GM19025 (cell line): Measurements from ENCODE around the gene RPS6KA2.
A peak's percentile ranks its signal among the peaks of the same experiment; 100 is the strongest.
"Not testable (repeated sequence)": the region's sequence is repeated elsewhere in the genome, so short reads cannot be mapped to it uniquely, and the experiment has no call there.

Experiments used
- ATAC-seq: cut with Tn5 transposase; IDR thresholded peaks from one replicate; pipeline ENCODE4 v1.9.1; 2021; ENCODE audit warnings: mild to moderate bottlenecking, low read depth, moderate library complexity; ENCODE audit not compliant: unreplicated experiment

The RPS6KA2 gene

GRCh38 chr6:166386111-166386510 lies 240.9 kb downstream of the RPS6KA2 start:
- ATAC-seq: no peak

- ATAC-seq: not testable (repeated sequence)
Measured at GRCh38 chr6:166383802-166384363, 243.2 kb downstream of the RPS6KA2 start.

DNA sequence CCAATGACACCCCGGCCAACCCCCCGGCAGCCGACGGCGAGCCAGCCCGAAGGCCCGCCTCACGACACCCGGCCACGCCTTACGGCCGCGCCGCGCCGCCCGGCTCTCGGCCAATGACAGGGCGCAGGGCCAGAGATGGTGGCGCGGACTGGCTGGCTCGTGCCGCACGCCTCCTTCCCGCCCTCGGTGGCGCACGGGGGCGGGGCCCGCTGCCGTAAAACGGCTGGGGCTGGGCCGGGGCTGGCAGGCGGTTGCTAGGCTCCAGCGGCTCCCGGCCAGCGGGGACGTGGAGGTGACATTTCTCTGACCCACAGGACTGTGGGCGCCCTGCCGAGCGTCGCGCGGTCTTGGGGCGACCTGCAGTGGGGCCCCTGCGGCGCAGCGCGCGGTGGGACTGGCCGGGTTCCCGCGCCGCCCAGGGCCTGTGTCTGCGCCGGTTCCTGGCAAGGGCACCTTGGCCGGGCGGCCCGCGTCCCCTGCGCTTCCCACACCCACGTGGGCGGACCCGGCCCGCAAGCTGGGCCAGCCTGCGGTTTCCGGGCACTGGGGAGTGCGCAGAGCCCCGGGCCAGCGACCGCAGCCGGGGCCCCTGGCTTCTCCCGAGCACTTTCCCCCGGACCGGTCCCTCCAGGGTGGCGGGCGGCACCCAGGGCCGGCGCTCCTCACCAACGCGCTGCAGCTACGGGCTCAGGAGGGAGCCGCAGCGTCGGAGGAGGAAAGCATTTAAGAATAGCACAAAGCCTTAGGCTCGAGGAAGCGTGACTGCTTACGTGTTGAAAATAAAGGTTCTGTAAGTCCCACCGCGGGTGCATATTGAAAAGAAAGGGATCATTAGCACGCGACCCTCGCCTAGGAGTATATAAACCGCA lies 243.9 kb downstream of the RPS6KA2 start, which contains the start of gene MPC1:
MPC1 (minus strand) TSS at position 8 of the 869 bp plus-strand sequence. CDS start 64 bp downstream, outside the sequence.
- ATAC-seq: peak; percentile 89

GRCh38 chr6:166382500-166382932 lies 244.5 kb downstream of the RPS6KA2 start:
- peak; percentile 7 for ATAC-seq

GRCh38 chr6:166381733-166382499 lies 245.1 kb downstream of the RPS6KA2 start:
- ATAC-seq: peak; percentile 38

DNA sequence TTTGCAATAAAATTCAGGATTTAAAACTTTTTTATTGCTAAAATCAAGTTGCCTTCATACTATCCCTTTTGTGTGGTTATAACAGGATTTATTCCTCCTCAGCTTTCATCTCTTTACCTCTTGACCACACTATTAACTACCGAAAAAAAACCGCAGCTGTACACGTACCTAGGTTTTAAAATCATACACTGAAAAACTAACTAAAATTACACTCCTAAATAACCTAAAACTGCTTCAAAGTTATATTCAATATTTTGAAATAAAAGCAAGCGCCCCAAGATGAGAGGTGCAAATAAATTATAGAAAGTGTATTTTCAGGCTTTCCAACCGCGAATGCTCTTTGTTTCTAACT lies 245.7 kb downstream of the RPS6KA2 start:
- ATAC-seq: no peak

- no peak for ATAC-seq
Measured at GRCh38 chr6:166379800-166380199, 247.3 kb downstream of the RPS6KA2 start.

- no peak for ATAC-seq
Measured at GRCh38 chr6:166379103-166379586, 247.9 kb downstream of the RPS6KA2 start.

DNA sequence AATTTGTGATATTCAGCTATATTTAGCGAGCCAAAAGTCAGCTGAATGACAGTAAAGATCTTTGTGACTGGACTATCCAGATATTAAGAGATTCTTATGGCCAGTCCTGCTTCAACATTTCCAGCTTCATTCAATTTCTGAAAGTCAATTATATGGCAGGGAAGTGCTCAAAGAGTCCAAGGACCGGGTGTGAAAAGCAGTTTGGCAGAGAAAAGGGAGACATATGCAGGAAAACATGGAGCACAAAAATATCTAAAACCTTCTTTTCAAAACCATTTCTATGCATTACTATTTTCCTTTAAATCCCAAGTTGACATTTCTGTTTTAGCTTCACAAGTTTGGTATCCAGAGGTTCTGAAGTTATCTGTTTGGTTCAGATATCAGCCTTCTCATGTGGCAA lies 249.3 kb downstream of the RPS6KA2 start:
- no peak for ATAC-seq

DNA sequence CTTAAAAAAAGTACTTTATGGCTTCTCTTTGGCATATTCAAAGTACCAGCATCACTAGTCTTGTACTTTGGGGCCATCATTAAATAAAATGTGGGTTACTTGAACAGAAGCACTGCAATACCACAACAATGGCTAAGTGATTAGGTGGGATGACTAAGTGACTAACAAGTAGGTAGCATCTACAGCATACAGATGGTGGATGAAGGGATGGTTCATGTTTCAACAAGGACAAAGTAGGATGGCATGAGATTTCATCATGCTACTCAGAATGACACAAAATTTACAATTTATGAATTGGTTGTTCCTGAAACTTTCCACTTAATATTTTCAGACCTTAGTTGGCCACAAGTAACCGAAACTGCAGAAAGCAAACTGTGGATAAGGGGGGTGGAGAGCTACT lies 252.0 kb downstream of the RPS6KA2 start:
- ATAC-seq: no peak

DNA sequence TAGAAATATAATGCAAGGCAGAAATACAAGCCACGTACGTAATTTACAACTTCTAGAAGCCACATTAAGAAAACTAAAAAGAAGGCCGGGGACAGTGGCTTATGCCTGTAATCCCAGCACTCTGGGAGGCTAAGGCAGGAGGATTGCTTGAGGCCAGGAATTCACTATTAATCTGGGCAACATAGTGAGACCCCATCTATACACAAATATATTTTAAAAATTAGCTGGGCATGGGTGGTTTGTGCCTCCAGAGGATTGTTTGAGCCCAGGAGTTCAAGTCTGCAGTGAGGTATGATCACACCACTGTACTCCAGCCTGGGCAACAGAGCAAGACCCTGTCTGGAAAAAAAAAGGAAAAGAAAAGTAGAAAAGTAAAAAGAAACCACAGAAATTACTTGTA lies 256.6 kb downstream of the RPS6KA2 start:
- no peak for ATAC-seq

- ATAC-seq: no peak
Measured at GRCh38 chr6:166369782-166370181, 257.3 kb downstream of the RPS6KA2 start.

DNA sequence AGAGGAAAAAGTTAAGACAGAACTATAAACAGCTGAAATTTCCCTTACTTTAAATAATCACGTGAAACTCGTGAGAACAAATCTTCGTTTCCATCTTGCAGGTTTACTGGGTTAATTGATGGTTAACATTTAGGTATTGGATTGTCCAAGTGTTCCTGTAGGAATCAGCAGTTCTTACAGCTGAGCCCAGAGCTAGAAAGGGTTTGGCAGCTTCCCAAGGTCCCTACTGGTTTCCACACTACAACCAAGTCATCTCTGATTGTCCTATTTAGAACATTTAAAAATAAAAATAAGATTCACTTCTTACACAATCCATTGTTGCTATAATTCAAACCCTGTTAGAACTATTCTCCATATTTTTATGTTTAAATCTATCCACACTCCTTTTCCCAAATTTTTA lies 260.1 kb downstream of the RPS6KA2 start:
- no peak for ATAC-seq

DNA sequence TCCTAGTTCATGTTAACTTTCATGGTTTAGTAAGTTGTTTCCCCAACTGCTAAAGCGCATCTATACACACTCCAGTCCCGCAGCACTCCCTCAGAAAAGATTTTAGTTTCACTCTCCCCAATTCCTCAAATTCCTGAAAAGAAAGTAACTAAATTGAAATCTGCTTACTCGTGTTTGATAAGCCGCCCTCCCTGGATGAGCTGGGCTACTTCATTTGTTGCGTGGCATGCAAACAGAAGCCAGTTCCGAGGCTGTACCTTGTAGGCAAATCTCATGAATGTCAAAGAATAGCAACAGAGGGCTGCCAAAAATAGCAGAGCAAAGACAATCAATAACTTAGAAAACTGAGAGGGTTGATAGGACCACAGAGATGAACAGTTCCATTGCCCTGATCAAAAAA lies 261.2 kb downstream of the RPS6KA2 start:
- ATAC-seq: no peak

DNA sequence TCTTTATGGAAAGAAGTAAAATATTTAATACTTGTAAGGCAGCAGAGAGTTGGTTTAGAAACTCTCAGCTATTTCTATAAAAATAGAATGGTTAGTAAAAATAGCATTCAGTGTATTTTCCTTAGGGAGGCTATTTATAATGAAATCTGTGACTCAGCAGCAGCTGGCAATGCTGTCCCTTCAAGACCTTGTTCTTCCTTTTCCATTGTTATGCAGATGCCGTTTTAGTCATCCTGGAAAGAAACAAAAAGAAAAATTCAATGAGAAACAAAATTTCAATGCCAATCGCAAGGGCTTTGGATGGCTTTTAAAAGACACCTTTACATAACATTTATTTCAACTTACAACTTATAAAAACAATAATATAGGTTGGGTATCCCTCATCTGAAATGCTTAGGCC lies 261.8 kb downstream of the RPS6KA2 start:
- ATAC-seq: no peak

GRCh38 chr6:166364456-166364855 lies 262.6 kb downstream of the RPS6KA2 start:
- no peak for ATAC-seq

GRCh38 chr6:166362427-166362826 lies 264.6 kb downstream of the RPS6KA2 start:
- ATAC-seq: not testable (repeated sequence)

DNA sequence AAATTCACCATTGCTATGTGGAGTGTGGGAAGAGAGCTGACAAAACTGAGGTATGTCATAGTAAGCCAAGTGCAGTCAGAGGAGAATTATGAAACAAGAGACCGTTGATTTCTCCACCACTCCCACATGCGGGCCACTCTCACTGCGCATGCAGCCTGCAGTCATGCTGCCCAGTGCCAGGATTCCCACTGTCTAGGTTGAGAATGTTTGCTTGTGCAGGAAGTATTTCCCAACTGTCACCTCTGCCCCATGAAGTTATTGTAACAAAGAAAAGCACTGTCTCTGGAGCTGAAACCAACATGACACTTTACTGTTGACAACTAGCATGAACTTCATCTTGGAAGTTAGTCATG lies 266.0 kb downstream of the RPS6KA2 start:
- no peak for ATAC-seq

- no peak for ATAC-seq
Measured at GRCh38 chr6:166360243-166361076, 266.6 kb downstream of the RPS6KA2 start.
